H1 (cell line): ENCODE measurements around the gene UMAD1. TPM values are rescaled to one million over a fixed set of nuclear protein-coding genes. Genes with fewer than 3 reads are reported as not detected.

ENCODE experiments used
- EZH2 ChIP-seq: fragments of 200-600 bp; sonication (generic); IDR thresholded peaks from 2 replicates; pipeline ENCODE4 v1.7.1; 2012; ENCODE audit warnings: low read depth, mild to moderate bottlenecking, moderate library complexity, low read length, inconsistent platforms; ENCODE audit not compliant: severe bottlenecking
- MAFK ChIP-seq: IDR thresholded peaks from 2 replicates; pipeline ENCODE4 v1.6.1; 2012; ENCODE audit warnings: low read depth, mild to moderate bottlenecking, improper control_type of control experiment, low read length
- SUZ12 ChIP-seq: fragments of 200-600 bp; sonication (generic); IDR thresholded peaks from 2 replicates; pipeline ENCODE4 v1.6.1; 2012; ENCODE audit warnings: mild to moderate bottlenecking, inconsistent platforms, low read length, moderate library complexity, mixed read lengths
- polyA plus RNA-seq, 7 experiments: library from polyadenylated mRNA; depleted of rRNA in 3 of 7; stranded (reverse) in 5 of 7; unstranded in 2 of 7; fragments of >200 nt in 5 of 7; fragments of 200-250 nt in 2 of 7; gene quantifications; 1 replicate in 5 of 7; 2 replicates in 1 of 7; 4 replicates in 1 of 7; pipeline versions ENCODE4 v1.2.1 to v1.2.3, GENCODE V29; 2011 to 2013; ENCODE audit warnings: missing spikeins in 2 of 7, mixed read lengths in 2 of 7
- total RNA-seq: library from RNA; stranded (reverse); fragmentation: NEBNext Ultra II Directional; extraction: Animal tissue kit (Norgen Biotek cat#: 25700); gene quantifications from 2 replicates; pipeline ENCODE4 v1.2.1, GENCODE V29; 2021

UMAD1 gene
- total and polyA plus RNA-seq, 2 of the 8 experiments (the other 6 are each of a cell fraction or from before 2014, with no cell fraction given), result 10.4 to 12.3 TPM

- TF ChIP-seq EZH2 (no peak), MAFK (no peak), SUZ12 (no peak)
These were observed 151.5 kb downstream of the UMAD1 start (continued) for GRCh38 chr7:7792056-7792455.
